HepG2 (cell line): Measurements from ENCODE around the gene ATF6. TPM values are rescaled to one million over a fixed set of nuclear protein-coding genes. Genes with fewer than 3 reads are reported as not detected.
A peak's percentile ranks its signal among the peaks of the same experiment; 100 is the strongest.

ENCODE experiments used
- ATAC-seq: fragments of 200-7000 bp; cut with Tn5 transposase; 3 replicates; pipeline ENCODE4 v1.9.1; 2020; ENCODE audit warnings: mild to moderate bottlenecking, moderate library complexity
- BruUV-seq: library from RNA; stranded (reverse); fragments of 400-500 nt; replicated peaks from 2 replicates; lab custom pipeline; 2021; lab: Mats Ljungman, UMichigan
- CTCF ChIA-PET: fragments of 300-600 bp; formaldehyde crosslinking; extraction: SDS; loops from one replicate; lab custom pipeline; 2021; ENCODE audit warnings: low total read pairs, inconsistent platforms, low intra/inter-chr PET ratio; lab: Yijun Ruan, JAX
- POLR2A ChIA-PET: fragments of 350-600 bp; sonication (Branson Sonifier 250); formaldehyde crosslinking; loops from one replicate; lab custom pipeline; 2020; ENCODE audit warnings: antibody characterized with exemption, inconsistent platforms; lab: Yijun Ruan, JAX
- DNase-seq: peaks from one replicate; pipeline ENCODE4 v3.0.0-alpha.2; 2015; ENCODE audit warnings: low spot score
- FAIRE-seq: peaks from 3 replicates; lab custom pipeline; 2011; peaks lifted over from hg19 to GRCh38; lab: Jason Lieb, UNC
- H2AFZ ChIP-seq: one replicate; pipeline ENCODE4 v1.6.1; 2011; ENCODE audit warnings: low read length, inconsistent platforms
- H3K27ac ChIP-seq: fragments of 300-600 bp; 3 replicates; pipeline ENCODE4 v1.8.0; 2011; ENCODE audit warnings: mixed run types, mild to moderate bottlenecking, mixed read lengths, low read length, inconsistent platforms; ENCODE audit not compliant: insufficient read depth; ENCODE audit errors: extremely low read length
- H3K27me3 ChIP-seq, 2 experiments: fragments of 200-600 bp in 1 of 2; 2 replicates in 1 of 2; 3 replicates in 1 of 2; pipeline versions ENCODE4 v1.6.0 to v1.8.0; 2011; ENCODE audit warnings: low read length in 2 of 2, mild to moderate bottlenecking in 2 of 2, moderate library complexity in 2 of 2, inconsistent platforms in 1 of 2; ENCODE audit not compliant: insufficient read depth in 2 of 2, control insufficient read depth in 1 of 2
- H3K36me3 ChIP-seq, 2 experiments: fragments of 200-600 bp in 1 of 2; replicated peaks in 1 of 2; 2 replicates in 1 of 2; 3 replicates in 1 of 2; pipeline versions ENCODE4 v1.5.1 to v1.8.0; 2011; ENCODE audit warnings: low read length in 2 of 2, inconsistent platforms in 1 of 2; ENCODE audit not compliant: insufficient read depth in 2 of 2, control insufficient read depth in 1 of 2
- H3K4me1 ChIP-seq: 2 replicates; pipeline ENCODE4 v1.5.1; 2012; ENCODE audit warnings: low read length, inconsistent platforms; ENCODE audit not compliant: insufficient read depth
- H3K4me2 ChIP-seq: 2 replicates; pipeline ENCODE4 v1.6.0; 2011; ENCODE audit warnings: low read depth, low read length, inconsistent platforms
- H3K4me3 ChIP-seq, 3 experiments: fragments of 200-600 bp in 1 of 3; sonication (generic), shearing (Covaris generic) in 1 of 3; replicated peaks in 1 of 3; 2 replicates each; pipeline ENCODE4 v1.5.1; 2011 to 2016; ENCODE audit warnings: low read length in 3 of 3, inconsistent platforms in 2 of 3, low read depth in 2 of 3, mild to moderate bottlenecking in 2 of 3, control low read depth in 1 of 3, mixed read lengths in 1 of 3; ENCODE audit not compliant: insufficient read depth in 1 of 3
- H3K79me2 ChIP-seq: one replicate; pipeline ENCODE4 v1.6.1; 2011; ENCODE audit warnings: low read length, inconsistent platforms; ENCODE audit not compliant: insufficient read depth
- H3K9ac ChIP-seq: 2 replicates; pipeline ENCODE4 v1.6.0; 2011; ENCODE audit warnings: mild to moderate bottlenecking, low read depth, low read length, inconsistent platforms; ENCODE audit not compliant: insufficient read depth
- H3K9me3 ChIP-seq: 2 replicates; pipeline ENCODE4 v1.5.1; 2012; ENCODE audit warnings: mild to moderate bottlenecking, low read length
- H4K20me1 ChIP-seq: 2 replicates; pipeline ENCODE4 v1.6.0; 2011; ENCODE audit warnings: inconsistent platforms, mild to moderate bottlenecking, low read length, moderate library complexity; ENCODE audit not compliant: insufficient read depth
- EHMT2 ChIP-seq: fragments of 200-600 bp; sonication (generic); IDR thresholded peaks from 2 replicates; pipeline ENCODE4 v1.7.0; 2017; ENCODE audit warnings: antibody characterized with exemption, low read depth, low read length, borderline replicate concordance
- FUBP1 ChIP-seq: sonication (generic); formaldehyde crosslinking; IDR thresholded peaks from 2 replicates; pipeline ENCODE4 v1.5.1; 2020; ENCODE audit warnings: missing genetic modification reagents, mild to moderate bottlenecking, borderline replicate concordance
- GRHL1 ChIP-seq: sonication (generic); formaldehyde crosslinking; conservative IDR thresholded peaks from 2 replicates; pipeline ENCODE4 v1.8.0; 2022; ENCODE audit warnings: missing genetic modification reagents
- SCMH1 ChIP-seq: sonication (generic); formaldehyde crosslinking; IDR thresholded peaks from 2 replicates; pipeline ENCODE4 v1.9.0; 2021; ENCODE audit warnings: missing genetic modification reagents, mild to moderate bottlenecking, borderline replicate concordance
- STAG1 ChIP-seq: sonication (generic); formaldehyde crosslinking; IDR thresholded peaks from 2 replicates; pipeline ENCODE4 v1.4.0; 2020; ENCODE audit warnings: missing genetic modification reagents
- TEAD3 ChIP-seq: optimal IDR thresholded peaks from 2 replicates; pipeline ENCODE3; 2016; ENCODE audit warnings: borderline replicate concordance
- YEATS4 ChIP-seq: sonication (generic); formaldehyde crosslinking; IDR thresholded peaks from 2 replicates; pipeline ENCODE4 v1.4.0; 2020; ENCODE audit warnings: missing genetic modification reagents, borderline replicate concordance
- ZBTB4 ChIP-seq: sonication (generic); formaldehyde crosslinking; IDR thresholded peaks from 2 replicates; pipeline ENCODE4 v1.4.0; 2020; ENCODE audit warnings: missing genetic modification reagents, mild to moderate bottlenecking, borderline replicate concordance
- ZNF292 ChIP-seq: sonication (generic); formaldehyde crosslinking; IDR thresholded peaks from 2 replicates; pipeline ENCODE4 v1.8.1; 2022; ENCODE audit warnings: mild to moderate bottlenecking, low read depth, missing genetic modification reagents, borderline replicate concordance
- ZNF33B ChIP-seq: sonication (generic); formaldehyde crosslinking; IDR thresholded peaks from 2 replicates; pipeline ENCODE4 v1.5.1; 2020; ENCODE audit warnings: mild to moderate bottlenecking, missing genetic modification reagents
- ZNF44 ChIP-seq: sonication (generic); formaldehyde crosslinking; IDR thresholded peaks from 2 replicates; pipeline ENCODE4 v1.5.1; 2020; ENCODE audit warnings: mild to moderate bottlenecking, missing genetic modification reagents
- ZNF441 ChIP-seq: sonication (generic); formaldehyde crosslinking; IDR thresholded peaks from 2 replicates; pipeline ENCODE4 v1.7.0; 2021; ENCODE audit warnings: missing genetic modification reagents, borderline replicate concordance
- ZNF574 ChIP-seq: sonication (generic); formaldehyde crosslinking; IDR thresholded peaks from 2 replicates; pipeline ENCODE4 v1.4.0; 2020; ENCODE audit warnings: missing genetic modification reagents
- WGBS: methylation state at CpG from one replicate; pipeline ENCODE4 v1.1.6; 2017; ENCODE audit warnings: low lambda C conversion rate; 5-methylcytosine and 5-hydroxymethylcytosine counted together
- in situ Hi-C: cut with HindIII; loops from 2 replicates; pipeline ENCODE4 v1.10.0; 2017; ENCODE audit warnings: low pct_unique_long_range_greater_than_20kb; ENCODE audit not compliant: extremely low pct_ligation_motif_present
- intact Hi-C: fragments of 100-400 bp; cut with micrococcal nuclease; formaldehyde crosslinking; loops from one replicate; pipeline ENCODE4 v1.10.0; 2022; ENCODE audit not compliant: unreplicated experiment
- polyA plus RNA-seq, 8 experiments: library from polyadenylated mRNA; depleted of rRNA in 3 of 8; stranded (reverse) in 7 of 8; unstranded in 1 of 8; fragments of >200 nt; fragmentation: Illumina TruSeq in 4 of 8; extraction: Trizol in 4 of 8; gene quantifications; 2 replicates each; pipeline versions ENCODE4 v1.2.1 to v1.2.3, GENCODE V29; 2011 to 2016; ENCODE audit warnings: low read depth in 4 of 8, missing spikeins in 1 of 8, mixed read lengths in 1 of 8; ENCODE audit not compliant: insufficient read depth in 1 of 8
- total RNA-seq, 5 experiments: library from RNA; depleted of rRNA; stranded (reverse); fragments of >200 nt; fragmentation: Illumina TruSeq; extraction: Trizol; gene quantifications; 2 replicates each; pipeline ENCODE4 v1.2.3, GENCODE V29; 2016; ENCODE audit warnings: low read depth in 1 of 5

ATF6 gene
- total and polyA plus RNA-seq, 2 of the 13 experiments (the other 11 are each of a cell fraction or from before 2014, with no cell fraction given), result 13.2 to 14.5 TPM

- TF ChIP-seq ZNF574 (CRISPR knock-in tag) (no peak), EHMT2 (no peak), STAG1 (CRISPR knock-in tag) (peak; percentile 29; the same call in 1 of the 2 replicates), ZNF292 (CRISPR knock-in tag) (no peak), GRHL1 (CRISPR knock-in tag) (no peak)
- TF ChIP-seq, all 625 proteins: peak for 2
Measured at GRCh38 chr1:161864577-161864976, 98.5 kb downstream of the ATF6 start (continued).

DNA sequence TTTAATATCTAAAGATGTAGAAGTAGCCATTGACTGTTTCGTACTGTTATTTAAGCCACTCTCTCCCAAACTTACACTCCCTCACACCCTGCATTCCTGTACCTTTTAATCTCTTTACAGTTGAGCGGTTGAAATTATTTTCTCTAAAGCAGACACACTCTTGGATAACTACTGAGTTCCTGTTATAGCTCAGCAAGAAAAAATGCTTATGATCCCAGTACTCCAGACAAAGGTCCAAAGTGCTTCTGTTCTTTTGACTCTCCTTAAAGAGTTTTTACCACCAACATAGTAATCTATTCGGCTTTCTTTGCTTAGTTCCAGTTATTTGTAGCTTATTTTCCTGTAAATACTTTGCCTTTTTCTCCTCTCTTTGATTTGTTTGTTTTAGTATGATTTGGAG, 100.1 kb downstream of the ATF6 start:
- Histone ChIP-seq H2AFZ (no peak overlapping the region), H4K20me1 (no peaks in the 10 kb centered on the region), H3K36me3 (peaks cover 0 to 10% of the 10 kb centered on the region in 2 experiments; a peak in 2 of 5 replicates), H3K9ac (no peak overlapping the region), H3K4me2 (no peak overlapping the region), H3K9me3 (no peaks in the 10 kb centered on the region), H3K27ac (no peak overlapping the region), H3K79me2 (no peaks in the 10 kb centered on the region), H3K27me3 (no peaks in the 10 kb centered on the region), H3K4me3 (no peak overlapping the region), H3K4me1 (peaks cover 17% of the 10 kb centered on the region; the same call in 1 of the 2 replicates)
- DNase-seq (no peak), FAIRE-seq (no peak), ATAC-seq (no peak)
- ChIA-PET CTCF (no interaction called here), POLR2A (no interaction called here)
- no TSS peak for BruUV-seq
- WGBS, result 83% methylated on average over 3 of the region's 3 CpGs
- in situ Hi-C loops, result no loop called here
- intact Hi-C loops, result loop anchor here (5.0 to 10.0 kb wide), 3 partner anchors 46 to 79 kb away; no protein-coding TSS in a partner anchor
- no peak for TF ChIP-seq TEAD3 (CRISPR knock-in tag)
- no peak for TF ChIP-seq YEATS4 (CRISPR knock-in tag)
- TF ChIP-seq FUBP1 (CRISPR knock-in tag), result no peak
- no peak for TF ChIP-seq ZNF44 (CRISPR knock-in tag)
- no peak for TF ChIP-seq ZNF441 (CRISPR knock-in tag)
- TF ChIP-seq ZNF33B (CRISPR knock-in tag), result no peak
- no peak for TF ChIP-seq ZBTB4 (CRISPR knock-in tag)
- no peak for TF ChIP-seq SCMH1
